A673 (cell line): ENCODE results near the gene UTF1. TPM values are rescaled to one million over a fixed set of nuclear protein-coding genes. Genes with fewer than 3 reads are reported as not detected.

ENCODE experiments used
- BruUV-seq: library from RNA; stranded (reverse); fragments of 400-500 nt; replicated peaks from 2 replicates; lab custom pipeline; 2021; lab: Mats Ljungman, UMichigan
- CTCF ChIA-PET: fragments of 300-600 bp; sonication (Branson Sonifier 250); formaldehyde crosslinking; loops from one replicate; lab custom pipeline; 2022; ENCODE audit warnings: antibody characterized with exemption; lab: Charles Lee
- POLR2A ChIA-PET: fragments of 300-600 bp; sonication (Branson Sonifier 250); formaldehyde crosslinking; loops from one replicate; lab custom pipeline; 2022; ENCODE audit warnings: antibody characterized with exemption; ENCODE audit not compliant: low non-redundant PET; lab: Charles Lee
- DNase-seq: peaks from one replicate; pipeline ENCODE4 v3.0.0-alpha.2; 2015; ENCODE audit warnings: low spot score
- H3K27ac ChIP-seq: fragments of 200-600 bp; sonication (generic); 2 replicates; pipeline ENCODE4 v1.5.1; 2016; ENCODE audit warnings: mixed run types, low read depth, mild to moderate bottlenecking, mixed read lengths, antibody characterized with exemption, low read length; ENCODE audit not compliant: poor library complexity, severe bottlenecking
- H3K27me3 ChIP-seq: fragments of 200-600 bp; sonication (generic); replicated peaks from 2 replicates; pipeline ENCODE4 v1.6.1; 2017; ENCODE audit warnings: mixed run types, low read depth, mild to moderate bottlenecking, mixed read lengths, antibody characterized with exemption, low read length; ENCODE audit not compliant: insufficient read depth, poor library complexity
- H3K36me3 ChIP-seq: fragments of 200-600 bp; sonication (generic); 2 replicates; pipeline ENCODE4 v1.6.1; 2016; ENCODE audit warnings: mixed run types, mild to moderate bottlenecking, mixed read lengths, antibody characterized with exemption, low read length; ENCODE audit not compliant: insufficient read depth, poor library complexity, severe bottlenecking
- H3K4me1 ChIP-seq: fragments of 200-600 bp; sonication (generic); 2 replicates; pipeline ENCODE4 v1.6.1; 2017; ENCODE audit warnings: mixed run types, mild to moderate bottlenecking, mixed read lengths, antibody characterized with exemption, low read length; ENCODE audit not compliant: insufficient read depth, poor library complexity, severe bottlenecking
- H3K4me3 ChIP-seq: fragments of 200-600 bp; sonication (generic); 2 replicates; pipeline ENCODE4 v1.5.1; 2016; ENCODE audit warnings: low read depth, mixed run types, mild to moderate bottlenecking, mixed read lengths, low read length; ENCODE audit not compliant: poor library complexity, severe bottlenecking
- H3K9me3 ChIP-seq: fragments of 200-600 bp; sonication (generic); 2 replicates; pipeline ENCODE4 v1.6.1; 2016; ENCODE audit warnings: mixed run types, low read depth, mild to moderate bottlenecking, mixed read lengths, antibody characterized with exemption, low read length; ENCODE audit not compliant: poor library complexity, severe bottlenecking
- EZH2 ChIP-seq: fragments of 200-600 bp; sonication (generic); IDR thresholded peaks from 2 replicates; pipeline ENCODE4 v1.6.1; 2017; ENCODE audit warnings: borderline replicate concordance, low read depth, mild to moderate bottlenecking, mixed read lengths, antibody characterized with exemption, low read length; ENCODE audit not compliant: poor library complexity, severe bottlenecking
- intact Hi-C: fragments of 100-400 bp; cut with micrococcal nuclease; formaldehyde crosslinking; loops from one replicate; pipeline ENCODE4 v1.10.0; 2022; ENCODE audit not compliant: unreplicated experiment
- total RNA-seq: library from RNA; stranded (reverse); gene quantifications from 2 replicates; pipeline ENCODE4 v1.2.3, GENCODE V29; 2021
- TF ChIP-seq, protein P1 (sequence below): fragments of 300-800, 200-600 bp; sonication (generic); conservative IDR thresholded peaks from 2 replicates; pipeline ENCODE4 v1.5.1; 2017; ENCODE audit warnings: low read depth, mild to moderate bottlenecking, antibody characterized with exemption, low read length, moderate library complexity, mixed read lengths

Gene UTF1
- total RNA-seq, 1 experiment from 2014 or later, result not detected

GRCh38 chr10:133249975-133250754, 20.1 kb downstream of the UTF1 start:
- CTCF ChIA-PET, result no interaction called here
- no peak for TF ChIP-seq EZH2
- TF ChIP-seq, protein P1, sequence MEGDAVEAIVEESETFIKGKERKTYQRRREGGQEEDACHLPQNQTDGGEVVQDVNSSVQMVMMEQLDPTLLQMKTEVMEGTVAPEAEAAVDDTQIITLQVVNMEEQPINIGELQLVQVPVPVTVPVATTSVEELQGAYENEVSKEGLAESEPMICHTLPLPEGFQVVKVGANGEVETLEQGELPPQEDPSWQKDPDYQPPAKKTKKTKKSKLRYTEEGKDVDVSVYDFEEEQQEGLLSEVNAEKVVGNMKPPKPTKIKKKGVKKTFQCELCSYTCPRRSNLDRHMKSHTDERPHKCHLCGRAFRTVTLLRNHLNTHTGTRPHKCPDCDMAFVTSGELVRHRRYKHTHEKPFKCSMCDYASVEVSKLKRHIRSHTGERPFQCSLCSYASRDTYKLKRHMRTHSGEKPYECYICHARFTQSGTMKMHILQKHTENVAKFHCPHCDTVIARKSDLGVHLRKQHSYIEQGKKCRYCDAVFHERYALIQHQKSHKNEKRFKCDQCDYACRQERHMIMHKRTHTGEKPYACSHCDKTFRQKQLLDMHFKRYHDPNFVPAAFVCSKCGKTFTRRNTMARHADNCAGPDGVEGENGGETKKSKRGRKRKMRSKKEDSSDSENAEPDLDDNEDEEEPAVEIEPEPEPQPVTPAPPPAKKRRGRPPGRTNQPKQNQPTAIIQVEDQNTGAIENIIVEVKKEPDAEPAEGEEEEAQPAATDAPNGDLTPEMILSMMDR, result no peak
- no TSS peak for BruUV-seq

DNA sequence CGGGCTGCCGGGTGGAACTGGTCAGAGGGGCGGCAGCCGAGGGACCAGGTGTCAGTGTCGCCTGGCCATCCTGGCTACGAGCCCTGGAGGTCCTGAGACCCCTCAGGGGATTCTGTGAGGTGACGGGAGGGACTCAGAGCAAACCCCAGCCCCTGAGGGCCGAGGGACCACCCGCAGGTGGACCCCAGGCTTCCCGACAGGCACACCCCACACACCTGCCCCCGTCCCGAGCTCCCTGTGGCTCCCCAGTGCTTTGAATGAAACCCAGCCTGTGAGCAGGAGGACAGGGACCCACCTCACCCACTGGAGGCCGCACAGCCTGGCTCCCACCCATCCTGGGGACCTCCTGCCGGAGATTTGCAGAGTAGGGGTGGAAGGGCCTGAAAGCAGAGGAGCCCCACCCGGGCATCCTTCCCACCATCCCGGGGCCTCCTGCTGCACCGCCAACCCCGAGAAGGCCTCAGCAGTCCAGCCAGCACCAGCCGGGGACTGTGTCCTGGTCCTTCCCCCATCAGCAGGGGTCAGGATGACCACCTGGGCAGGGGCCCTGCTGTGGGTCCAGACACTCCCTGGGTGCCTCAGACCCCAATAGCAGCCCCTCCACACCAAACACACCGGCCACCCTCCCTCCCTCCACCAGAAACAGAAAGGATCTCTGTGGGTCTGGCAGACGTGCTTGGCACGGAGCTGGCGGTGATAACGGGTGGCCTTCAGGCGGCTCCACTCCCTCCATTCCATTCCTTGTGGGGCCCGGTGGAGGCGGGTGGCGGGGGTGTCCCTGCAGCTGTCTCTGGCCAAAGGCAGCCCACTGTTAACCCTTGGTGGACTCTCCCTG, 21.6 kb downstream of the UTF1 start:
- DNase-seq, result no peak
- CTCF ChIA-PET, result no interaction called here
- no peak overlapping the region for H3K27ac ChIP-seq
- POLR2A ChIA-PET, result no interaction called here
- H3K4me1 ChIP-seq, result no peaks in the 10 kb centered on the region
- H3K9me3 ChIP-seq, result no peaks in the 10 kb centered on the region
- intact Hi-C loops, result no loop called here
- H3K27me3 ChIP-seq, result peaks cover 5% of the 10 kb centered on the region
- no TSS peak for BruUV-seq
- no peak overlapping the region for H3K4me3 ChIP-seq
- no peak for TF ChIP-seq EZH2
- TF ChIP-seq, protein P1, result no peak
- H3K36me3 ChIP-seq, result no peaks in the 10 kb centered on the region

More at GRCh38 chr10:133249975-133250754, 20.1 kb downstream of the UTF1 start:
- no peaks in the 10 kb centered on the region for H3K36me3 ChIP-seq
- H3K4me3 ChIP-seq, result no peak overlapping the region
- no peak overlapping the region for H3K27ac ChIP-seq
- no peaks in the 10 kb centered on the region for H3K4me1 ChIP-seq
- H3K9me3 ChIP-seq, result no peaks in the 10 kb centered on the region
- DNase-seq, result no peak
- H3K27me3 ChIP-seq, result peaks cover 5% of the 10 kb centered on the region
- intact Hi-C loops, result no loop called here
- POLR2A ChIA-PET, result no interaction called here

GRCh38 chr10:133252223-133252552, 22.2 kb downstream of the UTF1 start:
- H3K27ac ChIP-seq, result no peak overlapping the region
- H3K9me3 ChIP-seq, result no peaks in the 10 kb centered on the region
- BruUV-seq, result no TSS peak
- CTCF ChIA-PET, result no interaction called here
- no peaks in the 10 kb centered on the region for H3K36me3 ChIP-seq
- peaks cover 5% of the 10 kb centered on the region for H3K27me3 ChIP-seq
- DNase-seq, result no peak
- POLR2A ChIA-PET, result no interaction called here
- TF ChIP-seq EZH2, result no peak
- TF ChIP-seq, protein P1, result no peak
- no peak overlapping the region for H3K4me3 ChIP-seq
- intact Hi-C loops, result no loop called here
- no peaks in the 10 kb centered on the region for H3K4me1 ChIP-seq
